Aorta (tissue), 5 donors: Measurements from ENCODE around the gene ARID4A. TPM values are rescaled to one million over a fixed set of nuclear protein-coding genes. Genes with fewer than 3 reads are reported as not detected.
"Not testable (repeated sequence)": the region's sequence is repeated elsewhere in the genome, so short reads cannot be mapped to it uniquely, and the experiment has no call there.

Source experiments
- ATAC-seq: fragments of 200-7000 bp; cut with Tn5 transposase; one replicate; pipeline ENCODE4 v1.9.1; 2022; ENCODE audit warnings: moderate library complexity; ENCODE audit not compliant: low FRiP score
- DNase-seq, 2 donors: peaks; one replicate each; pipeline ENCODE4 v3.0.0-alpha.2; 2020
- H3K27ac ChIP-seq, 2 donors: one replicate each; pipeline ENCODE4 v1.5.1; 2013; ENCODE audit warnings: low read length in 2 of 2, mild to moderate bottlenecking in 2 of 2, moderate library complexity in 2 of 2, control low read depth in 1 of 2, inconsistent platforms in 1 of 2, low read depth in 1 of 2
- H3K27me3 ChIP-seq, 2 donors: one replicate each; pipeline ENCODE4 v1.6.1; 2013; ENCODE audit warnings: control low read depth in 1 of 2, low read length in 1 of 2, mild to moderate bottlenecking in 1 of 2, moderate library complexity in 1 of 2; ENCODE audit not compliant: insufficient read depth in 2 of 2, control insufficient read depth in 1 of 2
- H3K36me3 ChIP-seq, 2 donors: one replicate each; pipeline ENCODE4 v1.6.1; 2013; ENCODE audit warnings: control low read depth in 1 of 2, low read length in 1 of 2, mild to moderate bottlenecking in 1 of 2; ENCODE audit not compliant: insufficient read depth in 2 of 2, control insufficient read depth in 1 of 2
- H3K4me1 ChIP-seq, 2 donors: one replicate each; pipeline ENCODE4 v1.6.1; 2013; ENCODE audit warnings: low read length in 2 of 2, control low read depth in 1 of 2, mild to moderate bottlenecking in 1 of 2, moderate library complexity in 1 of 2; ENCODE audit not compliant: insufficient read depth in 2 of 2, control insufficient read depth in 1 of 2
- H3K4me3 ChIP-seq, 2 donors: one replicate each; pipeline ENCODE4 v1.5.1; 2013; ENCODE audit warnings: low read length in 2 of 2, control low read depth in 1 of 2, mild to moderate bottlenecking in 1 of 2
- H3K9me3 ChIP-seq: one replicate; pipeline ENCODE4 v1.6.1; 2013; ENCODE audit warnings: mild to moderate bottlenecking, low read length; ENCODE audit not compliant: control insufficient read depth
- WGBS, 2 donors: extraction: QIAGEN DNeasy Blood & Tissue Kit; methylation state at CpG; one replicate each; pipeline ENCODE4 v1.1.7; 2013; 5-methylcytosine and 5-hydroxymethylcytosine counted together
- intact Hi-C, 2 donors: fragments of 100-400 bp; cut with DNase I; formaldehyde crosslinking; loops; one replicate each; pipeline versions ENCODE4 v1.14.2 to v1.15.0; 2022
- polyA plus RNA-seq, 2 donors: library from polyadenylated mRNA; stranded (reverse); fragments of 200-250 nt; gene quantifications; one replicate each; pipeline ENCODE4 v1.2.3, GENCODE V29; 2013
- total RNA-seq, 2 donors: library from RNA; stranded (reverse); fragmentation: NEBNext Ultra II Directional; extraction: Animal tissue kit (Norgen Biotek cat#: 25700); gene quantifications; one replicate each; pipeline ENCODE4 v1.2.1, GENCODE V29; 2021
- donor health status: healthy with polysubstance abuse.
- donor health status: Bipolar disorder and iron deficiency.
- donor health status: DM: no; HTN: no; CAD: no.
- donor health status: DM: no; HTN: no; CAD: no.
- donor health status: DM: yes; HTN: yes; CAD: no.

ARID4A gene
- total and polyA plus RNA-seq, 4 donors = 7.8 to 55.9 (median 20.1) TPM

DNA sequence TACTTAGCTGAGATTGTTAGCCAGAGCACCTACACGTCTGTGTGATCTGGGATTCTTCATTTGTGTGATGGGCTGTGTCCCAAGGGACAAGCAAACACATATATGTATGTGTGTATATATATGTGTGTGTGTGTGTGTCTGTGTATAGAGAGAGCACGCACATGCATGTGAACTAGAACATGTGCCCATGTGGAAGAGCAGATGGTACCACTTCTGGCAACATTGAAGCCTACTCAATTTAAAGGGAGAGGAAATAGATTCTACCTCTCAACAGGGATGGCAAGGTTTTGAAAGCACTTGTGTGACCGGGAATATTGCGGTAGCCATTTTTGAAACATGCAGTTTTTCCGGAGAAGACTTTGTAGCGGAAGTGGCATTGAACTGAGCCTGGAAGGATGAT lies 98.8 kb downstream of the ARID4A start:
- H3K9me3 ChIP-seq = no peaks in the 10 kb centered on the region
- intact Hi-C loops = loop anchor here in 1 of 2 donors (10.0 kb wide), 1 partner anchor 272 kb away; no protein-coding TSS in a partner anchor
- no peaks in the 10 kb centered on the region for H3K27me3 ChIP-seq
- WGBS, 2 donors = 95 to 97% methylated on average over 6 of the region's 6 CpGs
- peaks cover 0 to 1% of the 10 kb centered on the region in 2 donors for H3K36me3 ChIP-seq
- no peak for DNase-seq
- H3K4me1 ChIP-seq = no peaks in the 10 kb centered on the region
- H3K4me3 ChIP-seq = no peak overlapping the region
- ATAC-seq = no peak
- H3K27ac ChIP-seq = no peak overlapping the region

- intact Hi-C loops = loop anchor here in 1 of 2 donors (10.0 kb wide), 1 partner anchor 274 kb away; no protein-coding TSS in a partner anchor
- DNase-seq (no peak), ATAC-seq (no peak)
- Histone ChIP-seq H3K4me3 (no peak overlapping the region), H3K27me3 (no peaks in the 10 kb centered on the region), H3K36me3 (peaks cover 0 to 1% of the 10 kb centered on the region in 2 donors), H3K27ac (no peak overlapping the region), H3K9me3 (no peaks in the 10 kb centered on the region), H3K4me1 (no peaks in the 10 kb centered on the region)
Observed at GRCh38 chr14:58398495-58398894, 100.1 kb downstream of the ARID4A start.

DNA sequence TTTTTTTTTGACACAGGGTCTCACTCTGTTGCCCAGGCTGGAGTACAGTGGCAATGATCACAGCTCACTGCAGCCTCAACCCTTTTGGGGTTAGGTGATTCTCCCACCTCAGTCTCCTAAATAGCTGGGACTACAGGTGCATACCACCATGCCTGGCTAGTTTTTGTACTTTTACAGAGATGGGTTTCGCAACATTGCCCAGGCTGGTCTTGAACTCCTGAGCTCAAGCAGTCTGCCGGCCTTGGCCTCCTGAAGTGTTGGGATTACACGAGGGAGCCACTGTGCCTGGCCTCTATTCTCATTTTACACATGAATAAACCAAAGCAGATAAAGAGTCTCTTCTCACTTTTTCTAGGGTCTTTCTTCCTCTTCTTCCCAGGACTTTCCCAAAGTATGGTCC lies 100.5 kb downstream of the ARID4A start:
- Histone ChIP-seq H3K4me1 (no peaks in the 10 kb centered on the region), H3K4me3 (no peak overlapping the region), H3K27me3 (no peaks in the 10 kb centered on the region), H3K36me3 (peaks cover 0 to 1% of the 10 kb centered on the region in 2 donors), H3K9me3 (no peaks in the 10 kb centered on the region), H3K27ac (no peak overlapping the region)
- no peak for DNase-seq
- no peak for ATAC-seq
- intact Hi-C loops = loop anchor here in 1 of 2 donors (10.0 kb wide), 1 partner anchor 274 kb away; no protein-coding TSS in a partner anchor
- WGBS, 2 donors = 88 to 89% methylated on average over 3 of the region's 3 CpGs

DNA sequence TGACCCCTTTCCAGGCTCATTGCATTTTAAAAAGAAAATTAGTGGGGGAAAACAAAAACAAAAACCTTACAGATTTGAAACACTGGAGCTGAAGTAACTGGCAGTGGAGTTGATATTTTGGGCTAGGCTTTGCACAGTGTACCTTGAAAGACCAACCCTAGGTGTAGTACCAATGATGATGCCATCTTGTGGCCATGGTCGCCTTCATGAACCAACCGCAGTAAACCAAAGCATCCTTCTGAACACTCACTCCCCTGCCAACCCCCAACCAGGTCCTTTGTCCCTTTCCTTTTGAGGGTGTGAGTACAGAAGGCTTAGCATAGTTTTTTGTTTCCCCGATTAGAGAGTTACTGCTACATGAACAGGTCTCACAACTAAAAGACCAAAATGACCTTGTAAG lies 103.2 kb downstream of the ARID4A start:
- no peaks in the 10 kb centered on the region for H3K4me1 ChIP-seq
- H3K4me3 ChIP-seq = no peak overlapping the region
- 85 to 89% methylated on average over 3 of the region's 3 CpGs for WGBS, 2 donors
- ATAC-seq (no peak), DNase-seq (no peak)
- intact Hi-C loops = no loop called here
- no peak overlapping the region for H3K27ac ChIP-seq
- peaks cover 0 to 1% of the 10 kb centered on the region in 2 donors for H3K36me3 ChIP-seq
- no peaks in the 10 kb centered on the region for H3K9me3 ChIP-seq
- no peaks in the 10 kb centered on the region for H3K27me3 ChIP-seq

DNA sequence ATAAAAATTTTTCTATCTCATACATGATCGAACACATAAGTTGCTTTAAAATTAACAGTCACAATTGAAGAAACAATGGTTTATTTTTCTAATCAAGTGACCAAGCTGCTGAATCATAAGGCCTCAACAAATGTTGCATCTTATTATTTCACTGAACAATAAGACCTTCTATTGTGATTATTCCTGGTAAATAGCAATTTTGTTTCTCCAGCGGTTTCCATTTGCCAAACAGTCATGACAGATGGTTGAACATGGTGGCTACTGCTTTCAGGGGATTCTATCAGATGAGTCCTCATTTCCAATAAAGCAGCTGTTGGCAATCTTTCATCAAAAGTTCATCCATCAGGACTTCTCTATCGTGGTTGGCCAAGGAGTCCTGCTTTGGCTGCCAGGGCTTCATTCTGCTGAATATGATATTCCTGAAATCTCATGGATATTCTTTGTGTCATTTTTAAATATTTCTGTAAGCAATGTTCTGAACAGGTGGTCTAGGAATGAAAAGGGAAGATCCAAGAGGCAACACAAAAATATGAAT lies 110.4 kb downstream of the ARID4A start:
- DNase-seq = no peak
- Histone ChIP-seq H3K27ac (no peak overlapping the region), H3K27me3 (no peaks in the 10 kb centered on the region), H3K4me1 (no peaks in the 10 kb centered on the region), H3K4me3 (no peak overlapping the region), H3K36me3 (peaks cover 0 to 5% of the 10 kb centered on the region in 2 donors), H3K9me3 (no peaks in the 10 kb centered on the region)
- ATAC-seq = no peak
- WGBS, 2 donors = 93 to 95% methylated on average over 3 of the region's 3 CpGs
- intact Hi-C loops = no loop called here

GRCh38 chr14:58414845-58415244 lies 116.5 kb downstream of the ARID4A start:
- Histone ChIP-seq H3K4me3 (no peak overlapping the region), H3K4me1 (no peaks in the 10 kb centered on the region), H3K27me3 (no peaks in the 10 kb centered on the region), H3K27ac (no peak overlapping the region), H3K9me3 (no peaks in the 10 kb centered on the region), H3K36me3 (peaks cover 0 to 4% of the 10 kb centered on the region in 2 donors)
- no peak for ATAC-seq
- intact Hi-C loops = no loop called here
- WGBS, 2 donors = 91 to 99% methylated on average over 1 of the region's 1 CpG
- DNase-seq = no peak

GRCh38 chr14:58415636-58416547 lies 117.5 kb downstream of the ARID4A start:
- no peaks in the 10 kb centered on the region for H3K9me3 ChIP-seq
- H3K4me3 ChIP-seq = no peak overlapping the region

DNA sequence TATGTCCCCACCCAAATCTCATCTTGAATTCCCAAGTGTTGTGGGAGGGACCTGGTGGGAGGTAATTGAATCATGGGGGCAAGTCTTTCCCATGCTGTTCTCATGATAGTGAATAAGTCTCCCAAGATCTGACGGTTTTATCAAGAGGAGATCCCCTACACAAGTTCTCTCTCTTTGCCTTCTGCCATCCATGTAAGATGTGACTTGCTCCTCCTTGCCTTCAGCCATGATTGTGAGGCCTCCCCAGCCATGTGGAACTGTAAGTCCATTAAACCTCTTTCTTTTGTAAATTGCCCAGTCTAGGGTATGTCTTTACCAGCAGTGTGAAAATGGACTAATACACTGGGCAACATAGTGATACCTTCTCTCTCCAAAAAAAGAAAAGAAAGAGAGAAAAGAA lies 118.6 kb downstream of the ARID4A start:
- DNase-seq, H3K36me3 ChIP-seq, H3K27ac ChIP-seq, ATAC-seq, H3K4me3 ChIP-seq, intact Hi-C loops, H3K27me3 ChIP-seq, H3K4me1 ChIP-seq, H3K9me3 ChIP-seq: not testable (repeated sequence)
- 95 to 98% methylated on average over 1 of the region's 1 CpG for WGBS, 2 donors

More at GRCh38 chr14:58415636-58416547, 117.5 kb downstream of the ARID4A start:
- WGBS, 2 donors = 94 to 96% methylated on average over 10 of the region's 10 CpGs
- H3K27me3 ChIP-seq = no peaks in the 10 kb centered on the region
- no peak overlapping the region for H3K27ac ChIP-seq
- DNase-seq = no peak
- peaks cover 0 to 2% of the 10 kb centered on the region in 2 donors for H3K36me3 ChIP-seq
- no peak for ATAC-seq
- no peaks in the 10 kb centered on the region for H3K4me1 ChIP-seq
- intact Hi-C loops = no loop called here
